WERI-Rb-1 (cell line): ENCODE results near the gene ANO2.

Experiments
- DNase-seq: peaks from one replicate; pipeline ENCODE4 v3.0.0-alpha.2; 2020
- H3K27ac ChIP-seq: fragments of 250-450 bp; sonication (Bioruptor Pico); 2 replicates; pipeline ENCODE4 v1.5.1; 2020; ENCODE audit warnings: mild to moderate bottlenecking, moderate library complexity
- H3K27me3 ChIP-seq: fragments of 250-450 bp; sonication (Bioruptor Pico); 2 replicates; pipeline ENCODE4 v1.5.1; 2021; ENCODE audit warnings: mild to moderate bottlenecking, low read depth, moderate library complexity; ENCODE audit not compliant: insufficient read depth, severe bottlenecking
- H3K36me3 ChIP-seq: fragments of 250-450 bp; sonication (Bioruptor Pico); 2 replicates; pipeline ENCODE4 v1.5.1; 2020; ENCODE audit warnings: mild to moderate bottlenecking, moderate library complexity
- H3K4me3 ChIP-seq: 2 replicates; pipeline ENCODE4 v1.5.1; 2011; ENCODE audit warnings: low read depth, mild to moderate bottlenecking, control low read depth, low read length
- H3K9me3 ChIP-seq: fragments of 250-450 bp; sonication (Bioruptor Pico); 2 replicates; pipeline ENCODE4 v1.5.1; 2021; ENCODE audit warnings: mild to moderate bottlenecking, moderate library complexity; ENCODE audit not compliant: severe bottlenecking
- TF ChIP-seq, protein P1 (sequence below): IDR thresholded peaks from 2 replicates; pipeline ENCODE4 v1.5.1; 2011; ENCODE audit warnings: low read depth, mild to moderate bottlenecking, control low read depth, inconsistent platforms, low read length

ANO2 gene

GRCh38 chr12:5628501-5628900 lies 316.6 kb downstream of the ANO2 start:
- Histone ChIP-seq H3K27ac (no peak overlapping the region), H3K9me3 (no peaks in the 10 kb centered on the region)
- TF ChIP-seq, protein P1, sequence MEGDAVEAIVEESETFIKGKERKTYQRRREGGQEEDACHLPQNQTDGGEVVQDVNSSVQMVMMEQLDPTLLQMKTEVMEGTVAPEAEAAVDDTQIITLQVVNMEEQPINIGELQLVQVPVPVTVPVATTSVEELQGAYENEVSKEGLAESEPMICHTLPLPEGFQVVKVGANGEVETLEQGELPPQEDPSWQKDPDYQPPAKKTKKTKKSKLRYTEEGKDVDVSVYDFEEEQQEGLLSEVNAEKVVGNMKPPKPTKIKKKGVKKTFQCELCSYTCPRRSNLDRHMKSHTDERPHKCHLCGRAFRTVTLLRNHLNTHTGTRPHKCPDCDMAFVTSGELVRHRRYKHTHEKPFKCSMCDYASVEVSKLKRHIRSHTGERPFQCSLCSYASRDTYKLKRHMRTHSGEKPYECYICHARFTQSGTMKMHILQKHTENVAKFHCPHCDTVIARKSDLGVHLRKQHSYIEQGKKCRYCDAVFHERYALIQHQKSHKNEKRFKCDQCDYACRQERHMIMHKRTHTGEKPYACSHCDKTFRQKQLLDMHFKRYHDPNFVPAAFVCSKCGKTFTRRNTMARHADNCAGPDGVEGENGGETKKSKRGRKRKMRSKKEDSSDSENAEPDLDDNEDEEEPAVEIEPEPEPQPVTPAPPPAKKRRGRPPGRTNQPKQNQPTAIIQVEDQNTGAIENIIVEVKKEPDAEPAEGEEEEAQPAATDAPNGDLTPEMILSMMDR: no peak

GRCh38 chr12:5627053-5627630 lies 317.9 kb downstream of the ANO2 start:
- Histone ChIP-seq H3K36me3 (peaks cover 4% of the 10 kb centered on the region; the same call in 1 of the 2 replicates), H3K27me3 (no peaks in the 10 kb centered on the region), H3K27ac (no peak overlapping the region), H3K9me3 (no peaks in the 10 kb centered on the region), H3K4me3 (no peak overlapping the region)
- TF ChIP-seq, protein P1: no peak
- no peak for DNase-seq

More at GRCh38 chr12:5628501-5628900, 316.6 kb downstream of the ANO2 start:
- Histone ChIP-seq H3K27me3 (no peaks in the 10 kb centered on the region), H3K4me3 (no peak overlapping the region), H3K36me3 (no peaks in the 10 kb centered on the region; the same call in 1 of the 2 replicates)
- no peak for DNase-seq

DNA sequence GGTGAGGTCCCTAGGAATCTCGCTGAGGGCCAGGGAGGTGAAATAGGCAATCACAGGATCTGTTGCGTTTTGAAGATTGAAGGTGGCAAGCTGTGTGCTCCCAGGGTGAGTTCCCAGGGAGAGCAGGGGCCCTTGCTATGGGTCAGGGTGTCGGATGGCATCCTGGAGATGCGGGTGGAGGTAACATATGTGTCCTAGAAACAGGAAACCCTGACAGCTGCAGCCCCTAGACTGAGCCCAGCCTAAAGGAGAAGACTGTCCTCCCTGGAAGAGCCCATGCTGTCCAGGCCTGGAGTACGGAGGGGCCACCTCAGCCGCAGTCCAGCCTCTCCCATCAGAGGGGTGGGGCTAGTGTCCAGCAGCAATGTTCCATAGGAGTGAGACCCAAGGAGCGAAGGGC lies 318.9 kb downstream of the ANO2 start:
- Histone ChIP-seq H3K27ac (no peak overlapping the region), H3K27me3 (no peaks in the 10 kb centered on the region), H3K4me3 (no peak overlapping the region), H3K9me3 (no peaks in the 10 kb centered on the region), H3K36me3 (peaks cover 5% of the 10 kb centered on the region; the same call in 1 of the 2 replicates)
- DNase-seq: no peak
- TF ChIP-seq, protein P1: no peak

GRCh38 chr12:5624486-5625272 lies 320.4 kb downstream of the ANO2 start:
- Histone ChIP-seq H3K27me3 (no peaks in the 10 kb centered on the region), H3K36me3 (peaks cover 5% of the 10 kb centered on the region; the same call in 1 of the 2 replicates), H3K9me3 (no peaks in the 10 kb centered on the region), H3K27ac (peak overlapping the region; percentile 65), H3K4me3 (no peak overlapping the region)
- DNase-seq: no peak
- TF ChIP-seq, protein P1: no peak

DNA sequence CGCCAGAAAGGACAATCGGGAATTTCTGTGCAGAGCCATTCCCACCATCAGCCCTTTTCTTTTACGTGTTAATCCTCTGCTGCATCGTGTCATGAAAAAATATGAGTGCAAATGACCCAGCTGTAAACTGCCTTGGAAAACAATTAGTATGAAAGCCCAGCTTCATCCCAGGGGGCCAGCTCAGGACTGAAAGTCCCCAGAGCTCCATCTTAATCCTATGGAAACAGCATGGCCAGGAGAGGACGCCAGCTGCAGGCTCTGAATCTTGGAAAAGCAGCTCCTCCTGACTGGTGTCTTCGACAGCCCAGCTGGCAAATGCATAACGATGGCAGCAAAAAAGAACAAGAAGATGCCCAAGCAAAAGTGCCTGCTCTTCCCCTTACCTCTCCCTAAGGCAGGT lies 321.6 kb downstream of the ANO2 start:
- Histone ChIP-seq H3K27ac (peak overlapping the region; percentile 65), H3K36me3 (peaks cover 5% of the 10 kb centered on the region; the same call in 1 of the 2 replicates), H3K9me3 (no peaks in the 10 kb centered on the region), H3K27me3 (no peaks in the 10 kb centered on the region), H3K4me3 (no peak overlapping the region)
- TF ChIP-seq, protein P1: peak; percentile 59
- peak; percentile 90 for DNase-seq
